Esophagus muscularis mucosa (tissue), 4 donors: ENCODE data around the gene RNF144B.

ENCODE experiments used
- CTCF ChIP-seq, 3 experiments: fragments of 200-600 bp in 2 of 3; fragments of 450-650 bp in 1 of 3; sonication (generic) in 2 of 3; IDR thresholded peaks; one replicate each; pipeline ENCODE4 v1.5.1; 2017 to 2019; ENCODE audit warnings: antibody characterized with exemption in 3 of 3, mild to moderate bottlenecking in 2 of 3, moderate library complexity in 1 of 3
- EP300 ChIP-seq: sonication (generic); formaldehyde crosslinking; IDR thresholded peaks from one replicate; pipeline ENCODE4 v1.6.1; 2017; ENCODE audit warnings: antibody characterized with exemption
- POLR2A ChIP-seq: fragments of 450-650 bp; IDR thresholded peaks from one replicate; pipeline ENCODE4 v1.6.1; 2017; ENCODE audit warnings: antibody characterized with exemption, moderate library complexity, mild to moderate bottlenecking, low read depth
- POLR2AphosphoS5 ChIP-seq, 2 donors: sonication (generic); formaldehyde crosslinking; IDR thresholded peaks; one replicate each; pipeline ENCODE4 v1.6.1; 2017; ENCODE audit warnings: antibody characterized with exemption in 2 of 2

- TF ChIP-seq CTCF (IDR thresholded peaks at IDR 0.05) (no peak), POLR2AphosphoS5 (IDR thresholded peaks at IDR 0.05) (no peak), POLR2A (no peak), EP300 (no peak)
Measured at GRCh38 chr6:18415207-18415606, 28.1 kb downstream of the RNF144B start.
